OCI-LY3 (cell line): ENCODE results near the gene TMEM121B.

ENCODE experiments used
- EZH2phosphoT487 ChIP-seq: fragments of 200-600 bp; shearing (Covaris generic); IDR thresholded peaks from 2 replicates; pipeline ENCODE4 v1.6.1; 2018; ENCODE audit warnings: antibody characterized with exemption, mixed run types, low read depth
- TF ChIP-seq, protein P1 (sequence below): fragments of 200-600, 300-600 bp; sonication (generic); IDR thresholded peaks from 2 replicates; pipeline ENCODE4 v1.5.1; 2014; ENCODE audit warnings: antibody characterized with exemption, low read length, low read depth

DNA sequence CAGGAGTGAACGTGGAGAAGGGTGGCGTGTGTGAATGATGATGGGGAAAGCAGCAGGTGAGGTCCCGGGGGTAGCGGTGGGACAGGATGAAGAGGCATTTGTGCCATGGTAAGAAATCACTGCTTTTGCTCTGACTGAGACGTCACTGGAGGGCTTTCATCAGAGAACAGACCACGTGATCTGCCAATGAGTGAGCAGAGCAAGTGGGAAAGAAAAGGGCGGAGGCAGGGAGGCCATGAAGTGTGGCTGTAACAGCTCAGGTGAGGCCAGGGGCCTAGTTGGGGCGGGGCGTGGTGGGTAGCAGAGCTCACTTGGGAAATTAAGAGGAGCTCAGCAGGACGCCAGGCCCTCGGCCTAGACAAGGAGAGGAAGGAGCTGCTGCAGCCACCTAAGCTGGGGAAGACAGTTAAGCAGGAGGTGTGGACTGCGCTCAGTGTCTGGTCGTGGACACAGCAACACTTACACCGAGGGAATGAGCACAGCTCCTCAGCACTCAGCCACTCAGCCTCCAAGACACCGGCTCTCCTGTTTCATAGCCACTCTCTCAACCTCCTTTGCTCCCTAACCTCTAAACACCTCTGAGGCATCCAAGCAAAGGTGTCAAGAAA is 14.1 kb upstream of the TMEM121B start:
- TF ChIP-seq, protein P1, sequence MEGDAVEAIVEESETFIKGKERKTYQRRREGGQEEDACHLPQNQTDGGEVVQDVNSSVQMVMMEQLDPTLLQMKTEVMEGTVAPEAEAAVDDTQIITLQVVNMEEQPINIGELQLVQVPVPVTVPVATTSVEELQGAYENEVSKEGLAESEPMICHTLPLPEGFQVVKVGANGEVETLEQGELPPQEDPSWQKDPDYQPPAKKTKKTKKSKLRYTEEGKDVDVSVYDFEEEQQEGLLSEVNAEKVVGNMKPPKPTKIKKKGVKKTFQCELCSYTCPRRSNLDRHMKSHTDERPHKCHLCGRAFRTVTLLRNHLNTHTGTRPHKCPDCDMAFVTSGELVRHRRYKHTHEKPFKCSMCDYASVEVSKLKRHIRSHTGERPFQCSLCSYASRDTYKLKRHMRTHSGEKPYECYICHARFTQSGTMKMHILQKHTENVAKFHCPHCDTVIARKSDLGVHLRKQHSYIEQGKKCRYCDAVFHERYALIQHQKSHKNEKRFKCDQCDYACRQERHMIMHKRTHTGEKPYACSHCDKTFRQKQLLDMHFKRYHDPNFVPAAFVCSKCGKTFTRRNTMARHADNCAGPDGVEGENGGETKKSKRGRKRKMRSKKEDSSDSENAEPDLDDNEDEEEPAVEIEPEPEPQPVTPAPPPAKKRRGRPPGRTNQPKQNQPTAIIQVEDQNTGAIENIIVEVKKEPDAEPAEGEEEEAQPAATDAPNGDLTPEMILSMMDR = no peak
- TF ChIP-seq EZH2phosphoT487 = no peak
